Hematopoietic multipotent progenitor cell treated with erythropoietin and hydrocortisone succinate and interleukin-3 and kit ligand, for 4 days (in vitro differentiated cells): ENCODE results near the gene MLH1.

ENCODE experiments used
- DNase-seq: peaks from one replicate; pipeline ENCODE4 v3.0.0-alpha.2; 2015

Gene MLH1

GRCh38 chr3:36981006-36981405, 12.3 kb upstream of the MLH1 start:
- no peak for DNase-seq

- no peak for DNase-seq
Observed at GRCh38 chr3:36988356-36988755, 5.0 kb upstream of the MLH1 start.

DNA sequence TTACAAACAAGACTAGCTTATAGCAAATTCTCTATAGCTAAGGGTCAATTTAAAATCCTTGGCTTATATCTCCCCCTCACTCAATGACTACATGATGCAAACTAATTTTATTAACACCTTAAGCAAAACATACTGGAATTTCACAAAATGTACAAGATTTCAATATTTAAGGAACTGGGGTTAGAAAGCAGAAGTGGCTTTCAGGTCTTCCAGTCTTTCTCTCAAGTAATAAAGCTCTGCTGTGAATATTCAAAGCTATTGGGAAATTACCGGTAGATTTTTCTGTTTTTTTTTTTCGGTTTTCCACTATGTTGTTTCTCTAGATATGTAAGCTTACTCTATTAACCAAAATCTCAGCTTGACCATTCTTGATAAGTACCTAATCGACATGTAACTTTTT, 4.3 kb upstream of the MLH1 start:
- DNase-seq = peak; percentile 58

- DNase-seq = no peak
Observed at GRCh38 chr3:36989568-36989967, 3.8 kb upstream of the MLH1 start.

GRCh38 chr3:36991147-36991546, 2.2 kb upstream of the MLH1 start:
- DNase-seq = no peak

DNA sequence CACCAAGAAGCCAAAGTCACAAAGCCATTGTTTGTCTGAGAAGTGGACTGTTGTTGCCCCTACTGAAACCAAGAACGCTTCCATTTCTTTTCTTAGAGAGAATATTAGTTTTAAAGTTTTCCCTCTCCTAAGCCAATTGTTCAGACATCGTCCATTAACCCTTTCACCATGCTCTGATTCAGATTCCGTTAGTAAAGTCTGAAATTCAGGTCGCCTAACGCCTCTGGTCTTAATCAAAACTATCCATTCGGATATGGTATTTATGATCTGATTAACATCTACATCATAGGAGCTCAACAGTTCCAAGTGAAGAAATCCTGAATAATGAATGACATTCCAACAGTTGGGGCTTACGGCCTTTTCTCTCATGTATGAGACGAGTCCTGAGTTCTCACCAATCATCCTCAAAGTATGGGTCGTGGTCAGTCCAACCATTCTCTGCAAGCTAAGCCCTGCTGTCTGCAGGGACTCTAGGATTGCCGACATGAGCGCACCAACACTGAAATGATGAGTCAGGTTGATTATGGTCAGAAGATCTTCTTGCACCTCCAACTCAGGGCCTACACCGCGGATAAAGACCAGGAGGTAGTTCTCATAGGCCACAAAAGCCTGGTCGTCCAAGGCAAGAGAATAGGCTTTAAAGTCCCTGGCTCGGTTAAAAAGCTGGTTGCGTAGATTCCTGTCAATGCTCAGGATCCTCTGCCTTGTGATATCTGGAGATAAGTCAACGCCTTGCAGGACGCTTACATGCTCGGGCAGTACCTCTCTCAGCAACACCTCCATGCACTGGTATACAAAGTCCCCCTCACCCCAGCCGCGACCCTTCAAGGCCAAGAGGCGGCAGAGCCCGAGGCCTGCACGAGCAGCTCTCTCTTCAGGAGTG, 1.2 kb upstream of the MLH1 start:
- peak; percentile 66 for DNase-seq

- peak; percentile 100 for DNase-seq
Observed at GRCh38 chr3:36992806-36993325, 452 bp upstream of the MLH1 start, which contains the start of gene EPM2AIP1. EPM2AIP1 (minus strand) TSS chr3:36993131; CDS start chr3:36993077, 54 bp downstream.

DNA sequence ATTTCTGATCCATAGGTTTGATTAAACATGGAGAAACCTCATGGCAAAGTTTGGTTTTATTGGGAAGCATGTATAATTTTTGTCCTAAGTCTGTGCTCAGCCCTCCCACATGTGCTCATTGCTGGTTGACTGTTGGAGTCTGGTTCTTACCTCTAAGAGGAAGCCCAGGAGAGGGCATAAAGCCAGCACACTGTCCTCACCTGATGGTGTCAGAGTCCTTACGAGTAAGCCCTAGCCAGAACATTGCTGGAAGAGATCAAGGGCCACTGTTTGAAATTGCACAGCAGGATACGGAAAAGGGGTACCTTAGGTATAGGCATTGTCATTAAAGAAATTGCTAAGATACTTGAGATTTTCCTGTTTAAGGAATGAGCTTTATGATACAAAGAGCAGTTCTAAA, 21.3 kb downstream of the MLH1 start:
- no peak for DNase-seq

GRCh38 chr3:37015642-37016041, 22.3 kb downstream of the MLH1 start:
- DNase-seq = no peak

GRCh38 chr3:37016903-37017302, 23.6 kb downstream of the MLH1 start:
- no peak for DNase-seq

DNA sequence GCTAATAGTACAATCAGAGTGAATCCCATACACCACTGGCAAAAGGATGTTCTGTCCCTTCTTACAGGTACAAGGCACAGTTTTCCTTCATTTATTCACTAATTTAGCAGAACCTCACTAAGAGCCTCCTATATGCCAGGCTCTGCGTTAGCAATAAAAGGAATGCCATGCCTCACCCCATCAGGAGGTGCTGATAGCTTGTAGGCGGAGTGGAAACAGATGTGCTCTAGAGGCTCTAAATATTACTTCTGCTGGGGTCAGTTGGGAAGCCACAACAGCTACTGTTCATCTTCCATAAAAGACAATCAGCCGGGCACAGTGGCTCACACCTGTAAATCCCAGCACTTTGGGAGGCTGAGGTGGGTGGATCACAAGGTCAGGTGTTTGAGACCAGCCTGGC, 24.4 kb downstream of the MLH1 start:
- no peak for DNase-seq

DNA sequence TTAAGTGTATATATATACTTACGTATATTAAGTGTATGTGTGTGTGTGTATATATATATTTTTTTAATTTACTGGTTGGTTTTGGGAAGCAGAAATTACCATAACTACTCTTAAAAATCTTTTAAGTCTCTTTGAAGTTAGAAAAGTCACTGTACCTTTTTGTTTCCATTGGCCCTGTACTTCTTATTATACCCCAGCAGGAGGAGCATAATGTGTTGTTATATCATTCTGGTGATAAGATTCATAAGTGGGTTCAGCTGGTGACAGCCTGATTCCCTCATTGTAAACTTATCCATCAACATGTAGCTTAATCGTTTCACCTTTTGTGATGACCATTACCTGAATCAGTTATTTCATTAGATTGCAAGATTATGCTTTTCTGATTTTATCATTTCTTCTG, 30.8 kb downstream of the MLH1 start:
- DNase-seq = peak; percentile 77

GRCh38 chr3:37024820-37025405, 31.6 kb downstream of the MLH1 start:
- peak; percentile 82 for DNase-seq

DNA sequence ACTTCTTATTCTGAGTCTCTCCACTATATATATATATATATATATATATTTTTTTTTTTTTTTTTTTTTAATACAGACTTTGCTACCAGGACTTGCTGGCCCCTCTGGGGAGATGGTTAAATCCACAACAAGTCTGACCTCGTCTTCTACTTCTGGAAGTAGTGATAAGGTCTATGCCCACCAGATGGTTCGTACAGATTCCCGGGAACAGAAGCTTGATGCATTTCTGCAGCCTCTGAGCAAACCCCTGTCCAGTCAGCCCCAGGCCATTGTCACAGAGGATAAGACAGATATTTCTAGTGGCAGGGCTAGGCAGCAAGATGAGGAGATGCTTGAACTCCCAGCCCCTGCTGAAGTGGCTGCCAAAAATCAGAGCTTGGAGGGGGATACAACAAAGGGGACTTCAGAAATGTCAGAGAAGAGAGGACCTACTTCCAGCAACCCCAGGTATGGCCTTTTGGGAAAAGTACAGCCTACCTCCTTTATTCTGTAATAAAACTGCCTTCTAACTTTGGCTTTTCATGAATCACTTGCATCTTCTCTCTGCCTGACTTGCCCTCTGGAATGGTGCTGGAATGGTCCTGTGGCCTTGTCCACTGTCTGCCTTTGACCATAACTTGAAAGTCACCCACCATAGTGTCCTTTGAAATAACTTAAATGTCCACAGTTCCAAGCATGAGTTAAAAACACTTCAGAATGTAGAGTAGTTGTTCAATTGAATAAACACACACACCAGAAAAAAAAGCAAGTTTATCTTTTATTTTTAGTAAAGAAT, 32.4 kb downstream of the MLH1 start:
- DNase-seq = peak; percentile 68

DNA sequence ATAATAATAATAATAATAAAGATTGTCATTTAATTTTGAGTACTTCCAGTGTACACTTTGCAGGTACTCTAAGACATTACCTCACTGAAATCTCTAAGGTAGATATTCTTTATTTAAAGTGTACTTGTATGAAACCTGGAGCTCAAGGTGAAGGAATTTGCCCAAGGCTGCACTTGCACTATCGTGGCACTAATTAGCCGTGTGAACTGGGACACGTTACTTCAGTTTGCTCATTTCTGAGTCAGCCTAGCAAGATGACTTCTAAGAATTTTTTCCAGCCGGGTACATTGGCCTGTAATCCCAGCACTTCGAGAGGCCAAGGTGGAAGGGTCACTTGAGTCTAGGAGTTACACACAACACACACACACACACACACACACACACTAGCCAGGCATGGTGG, 33.5 kb downstream of the MLH1 start:
- no peak for DNase-seq

DNA sequence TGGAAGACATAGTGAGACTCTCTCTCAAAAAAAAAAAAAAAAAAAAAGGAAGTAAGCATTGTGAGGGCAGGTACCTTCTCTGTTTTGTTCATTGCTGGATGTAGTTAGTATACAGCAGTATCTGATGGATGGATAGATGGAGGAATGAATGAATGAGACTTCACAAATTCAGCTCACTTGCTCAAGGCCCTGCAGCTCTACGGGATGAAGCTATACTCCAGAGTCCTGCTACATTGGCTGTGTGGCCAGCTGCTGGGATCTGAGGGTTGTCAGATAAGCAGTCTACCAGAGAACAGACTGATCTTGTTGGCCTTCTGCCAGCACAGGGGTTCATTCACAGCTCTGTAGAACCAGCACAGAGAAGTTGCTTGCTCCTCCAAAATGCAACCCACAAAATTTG, 35.0 kb downstream of the MLH1 start:
- peak; percentile 94 for DNase-seq

DNA sequence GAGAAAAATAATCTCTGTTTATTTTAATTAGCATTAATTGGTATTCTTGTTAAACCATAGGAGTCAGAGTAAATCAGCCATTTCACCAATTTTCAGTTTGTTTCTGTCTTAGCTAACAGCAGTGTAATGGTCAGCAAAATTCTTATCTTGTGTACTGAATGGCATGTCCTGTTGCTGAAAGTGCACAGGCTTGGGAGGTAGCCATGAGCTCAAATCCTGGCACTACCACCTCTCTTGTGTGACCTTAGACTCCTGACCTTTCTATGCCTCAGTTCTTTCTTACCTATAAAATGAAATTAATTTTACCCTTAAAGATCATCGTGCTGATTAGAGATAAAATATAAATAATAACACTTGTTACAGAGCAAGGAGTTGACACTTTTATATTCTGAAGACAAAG, 35.8 kb downstream of the MLH1 start:
- no peak for DNase-seq

GRCh38 chr3:37029516-37030163, 36.3 kb downstream of the MLH1 start:
- DNase-seq = no peak

DNA sequence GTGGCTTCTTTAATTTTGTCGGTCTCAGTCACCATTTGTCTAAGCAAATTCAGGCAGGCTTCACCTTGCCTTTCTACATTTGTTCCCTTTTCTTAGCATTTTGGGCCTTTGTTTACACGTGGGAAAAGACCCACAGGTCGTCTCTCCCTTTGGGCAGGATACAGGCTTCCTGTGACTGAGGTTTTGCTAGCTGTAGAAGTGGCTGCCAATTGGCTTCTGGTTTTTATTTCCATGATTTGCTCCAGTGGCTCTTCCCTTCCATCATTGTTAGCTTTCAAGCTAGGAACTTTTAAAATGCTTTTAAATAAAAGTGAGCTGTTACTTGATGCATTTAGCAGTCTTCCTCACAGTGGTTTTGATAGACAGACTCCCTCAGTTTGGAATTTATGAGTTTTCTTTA, 37.3 kb downstream of the MLH1 start:
- DNase-seq = no peak

DNA sequence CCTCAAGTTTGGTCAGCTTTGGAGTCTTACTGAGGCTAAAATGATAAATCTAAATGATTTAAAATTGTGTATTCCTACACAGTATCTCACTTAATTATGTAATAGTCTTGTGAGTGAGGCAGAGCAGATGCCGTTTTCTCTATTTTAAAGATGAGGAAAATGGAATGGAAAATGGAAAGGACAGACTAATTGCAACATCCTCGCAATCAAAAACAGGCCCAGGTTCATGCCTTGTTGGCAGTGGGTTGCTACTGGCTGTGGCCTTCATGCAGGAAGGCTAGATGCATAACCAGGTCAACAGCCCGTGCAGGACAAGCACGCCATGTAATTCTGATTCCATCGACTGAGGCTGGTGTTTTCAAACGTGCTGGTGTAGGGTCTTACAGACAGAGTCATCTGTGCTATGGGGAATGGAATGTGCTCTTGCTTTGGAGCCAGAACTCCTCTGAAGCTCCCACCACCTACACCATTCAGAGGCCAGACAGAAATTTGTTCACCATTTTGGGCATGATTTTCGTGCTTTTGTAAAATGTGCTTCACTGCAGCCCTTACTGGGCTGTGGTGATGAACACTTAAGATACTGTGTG, 37.9 kb downstream of the MLH1 start:
- DNase-seq = no peak

- DNase-seq = no peak
Observed at GRCh38 chr3:37032961-37033360, 39.6 kb downstream of the MLH1 start.

- DNase-seq = no peak
Observed at GRCh38 chr3:37037352-37037751, 44.0 kb downstream of the MLH1 start.
